Islet of Langerhans (tissue), 1 donor: ENCODE results near the gene ZNF483.
"Not testable (repeated sequence)": the region's sequence is repeated elsewhere in the genome, so short reads cannot be mapped to it uniquely, and the experiment has no call there.

Experiments used
- FAIRE-seq: peaks from one replicate; lab custom pipeline; 2011; peaks lifted over from hg19 to GRCh38; lab: Jason Lieb, UNC

ZNF483 gene

GRCh38 chr9:111610845-111611244 lies 85.9 kb downstream of the ZNF483 start:
- no peak for FAIRE-seq

GRCh38 chr9:111613436-111614040 lies 88.6 kb downstream of the ZNF483 start:
- FAIRE-seq = no peak

GRCh38 chr9:111615928-111616327 lies 90.9 kb downstream of the ZNF483 start:
- no peak for FAIRE-seq

- FAIRE-seq = not testable (repeated sequence)
These were observed 92.4 kb downstream of the ZNF483 start for GRCh38 chr9:111617349-111617748.

GRCh38 chr9:111621895-111622480 lies 97.0 kb downstream of the ZNF483 start:
- no peak for FAIRE-seq

GRCh38 chr9:111622626-111623025 lies 97.6 kb downstream of the ZNF483 start:
- no peak for FAIRE-seq
